NCI-H524 treated with DMSO at 0.1 percent for 48 hours (cell line): ENCODE data around the gene TMPRSS4.
A peak's percentile ranks its signal among the peaks of the same experiment; 100 is the strongest.

Experiments
- DNase-seq: peaks from one replicate; lab custom pipeline; 2025; lab: John Stamatoyannopoulos, UW

TMPRSS4 gene

GRCh38 chr11:118153976-118154375 is 77.1 kb downstream of the TMPRSS4 start:
- no peak for DNase-seq

- no peak for DNase-seq
Measured at GRCh38 chr11:118154641-118155040, 77.8 kb downstream of the TMPRSS4 start.

- DNase-seq: no peak
Measured at GRCh38 chr11:118155776-118156530, 79.1 kb downstream of the TMPRSS4 start.

- DNase-seq: no peak
Measured at GRCh38 chr11:118156531-118157185, 79.8 kb downstream of the TMPRSS4 start.

GRCh38 chr11:118157186-118157895 is 80.5 kb downstream of the TMPRSS4 start:
- DNase-seq: no peak

- DNase-seq: no peak
Measured at GRCh38 chr11:118161786-118162185, 84.9 kb downstream of the TMPRSS4 start.

- no peak for DNase-seq
Measured at GRCh38 chr11:118162846-118163245, 86.0 kb downstream of the TMPRSS4 start.

- no peak for DNase-seq
Measured at GRCh38 chr11:118163494-118163893, 86.6 kb downstream of the TMPRSS4 start.

- no peak for DNase-seq
Measured at GRCh38 chr11:118164885-118165284, 88.0 kb downstream of the TMPRSS4 start.

- DNase-seq: no peak
Measured at GRCh38 chr11:118166641-118167040, 89.8 kb downstream of the TMPRSS4 start.

- DNase-seq: no peak
Measured at GRCh38 chr11:118167253-118167652, 90.4 kb downstream of the TMPRSS4 start.

GRCh38 chr11:118167906-118168305 is 91.0 kb downstream of the TMPRSS4 start:
- DNase-seq: no peak

- no peak for DNase-seq
Measured at GRCh38 chr11:118168316-118168715, 91.4 kb downstream of the TMPRSS4 start.

- no peak for DNase-seq
Measured at GRCh38 chr11:118168751-118169150, 91.9 kb downstream of the TMPRSS4 start.

GRCh38 chr11:118169300-118170140 is 92.6 kb downstream of the TMPRSS4 start:
- no peak for DNase-seq

GRCh38 chr11:118170231-118170630 is 93.4 kb downstream of the TMPRSS4 start:
- no peak for DNase-seq

GRCh38 chr11:118170882-118171268 is 94.0 kb downstream of the TMPRSS4 start:
- DNase-seq: peak; percentile 21
